ENCODE data around the gene TCTN1.
"Not testable (repeated sequence)": the region's sequence is repeated elsewhere in the genome, so short reads cannot be mapped to it uniquely, and the experiment has no call there.

TCTN1 gene

DNA sequence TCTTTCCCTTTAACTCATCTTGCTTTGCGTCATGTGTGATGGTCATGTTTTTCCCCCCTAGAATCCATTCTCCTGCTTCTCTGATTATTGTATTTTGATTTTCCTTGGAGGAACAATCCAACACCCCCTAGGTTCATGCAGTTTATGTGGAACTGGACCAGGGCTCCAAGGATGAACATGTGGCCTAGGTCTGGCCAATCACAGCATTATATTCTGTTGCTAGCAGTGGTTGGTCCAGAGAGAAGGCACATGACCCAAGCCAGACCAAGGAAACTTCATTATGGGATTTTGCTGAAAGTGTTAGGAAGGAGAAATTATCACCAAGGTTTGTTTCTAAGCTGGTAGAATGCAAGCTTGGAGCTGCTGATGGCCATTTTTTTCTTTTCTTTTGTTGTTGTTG, 23.9 kb upstream of the TCTN1 start:
- in situ Hi-C loops (cut with MboI; ENCODE audit: low pct_unique_long_range_greater_than_20kb, low sequenced_read_pairs, unreplicated experiment), result no loop called here
- DNase-seq (ENCODE audit: low spot score), result no peak
- TF ChIP-seq, protein P1, sequence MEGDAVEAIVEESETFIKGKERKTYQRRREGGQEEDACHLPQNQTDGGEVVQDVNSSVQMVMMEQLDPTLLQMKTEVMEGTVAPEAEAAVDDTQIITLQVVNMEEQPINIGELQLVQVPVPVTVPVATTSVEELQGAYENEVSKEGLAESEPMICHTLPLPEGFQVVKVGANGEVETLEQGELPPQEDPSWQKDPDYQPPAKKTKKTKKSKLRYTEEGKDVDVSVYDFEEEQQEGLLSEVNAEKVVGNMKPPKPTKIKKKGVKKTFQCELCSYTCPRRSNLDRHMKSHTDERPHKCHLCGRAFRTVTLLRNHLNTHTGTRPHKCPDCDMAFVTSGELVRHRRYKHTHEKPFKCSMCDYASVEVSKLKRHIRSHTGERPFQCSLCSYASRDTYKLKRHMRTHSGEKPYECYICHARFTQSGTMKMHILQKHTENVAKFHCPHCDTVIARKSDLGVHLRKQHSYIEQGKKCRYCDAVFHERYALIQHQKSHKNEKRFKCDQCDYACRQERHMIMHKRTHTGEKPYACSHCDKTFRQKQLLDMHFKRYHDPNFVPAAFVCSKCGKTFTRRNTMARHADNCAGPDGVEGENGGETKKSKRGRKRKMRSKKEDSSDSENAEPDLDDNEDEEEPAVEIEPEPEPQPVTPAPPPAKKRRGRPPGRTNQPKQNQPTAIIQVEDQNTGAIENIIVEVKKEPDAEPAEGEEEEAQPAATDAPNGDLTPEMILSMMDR (IDR thresholded peaks at IDR 0.05; ENCODE audit: extremely low read depth, insufficient read depth, missing control alignments), result no peak

DNA sequence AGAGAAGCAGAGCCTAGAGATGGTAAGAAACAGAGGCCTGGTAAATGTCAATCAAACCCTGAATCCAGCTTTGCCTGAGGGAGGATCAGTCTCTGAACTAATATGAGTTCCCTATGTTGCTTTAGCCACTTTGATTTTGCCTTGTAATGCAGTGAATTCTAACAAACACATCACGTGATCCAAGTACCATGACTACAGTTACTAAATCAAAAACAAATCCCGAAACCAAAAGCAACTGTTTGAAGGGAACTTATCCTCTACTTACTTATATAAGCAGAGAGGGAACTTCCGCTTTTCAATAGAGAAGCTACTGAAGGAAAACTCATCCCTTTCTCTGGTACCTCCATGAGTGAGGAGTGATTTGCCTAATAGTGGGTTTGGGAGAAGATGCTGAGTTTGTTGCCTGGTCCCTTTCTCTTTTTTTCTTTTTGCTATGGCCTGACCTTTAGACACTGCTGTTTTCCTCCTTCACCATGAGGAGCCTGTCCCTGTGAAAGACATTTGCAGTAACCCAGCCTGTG, 23.1 kb upstream of the TCTN1 start:
- in situ Hi-C loops (cut with MboI; ENCODE audit: low pct_unique_long_range_greater_than_20kb, low sequenced_read_pairs, unreplicated experiment), result no loop called here
- TF ChIP-seq, protein P1 (IDR thresholded peaks at IDR 0.05; ENCODE audit: extremely low read depth, insufficient read depth, missing control alignments), result no peak
- DNase-seq (ENCODE audit: low spot score), result peak; percentile 72

DNA sequence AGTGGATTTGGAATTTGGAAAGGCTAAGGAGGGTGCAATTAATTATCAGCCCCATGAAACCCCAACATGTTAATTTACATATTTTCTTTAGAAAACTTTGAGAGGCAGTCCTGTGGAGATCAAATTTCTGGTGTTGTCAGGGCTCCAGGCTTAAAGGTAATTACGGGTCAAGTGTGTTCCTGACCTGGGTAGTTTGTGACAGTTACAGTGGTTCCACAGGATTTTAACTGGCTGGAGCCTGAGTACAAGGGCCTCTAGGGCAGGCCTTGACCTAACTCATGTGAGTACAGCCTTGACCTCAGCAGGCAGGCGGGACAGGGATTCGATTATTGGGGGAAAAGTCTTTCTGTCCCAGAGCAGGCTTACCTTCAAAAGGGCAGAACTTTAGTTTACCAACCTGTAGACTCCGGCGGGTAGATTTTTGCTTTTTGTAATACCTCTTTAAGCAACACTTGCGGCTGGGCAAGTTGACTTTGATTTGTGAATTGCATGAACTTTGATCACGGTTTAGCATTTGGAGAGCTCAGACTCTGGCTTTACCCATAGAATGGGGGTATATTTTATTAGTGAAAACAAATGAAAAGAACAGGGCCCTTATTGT, 22.4 kb upstream of the TCTN1 start:
- no peak for DNase-seq (ENCODE audit: low spot score)
- in situ Hi-C loops (cut with MboI; ENCODE audit: low pct_unique_long_range_greater_than_20kb, low sequenced_read_pairs, unreplicated experiment), result no loop called here
- TF ChIP-seq, protein P1 (IDR thresholded peaks at IDR 0.05; ENCODE audit: extremely low read depth, insufficient read depth, missing control alignments), result no peak

- DNase-seq (ENCODE audit: low spot score), result no peak
- in situ Hi-C loops (cut with MboI; ENCODE audit: low pct_unique_long_range_greater_than_20kb, low sequenced_read_pairs, unreplicated experiment), result no loop called here
- TF ChIP-seq, protein P1 (IDR thresholded peaks at IDR 0.05; ENCODE audit: extremely low read depth, insufficient read depth, missing control alignments), result no peak
Observed at GRCh38 chr12:110592078-110592477, 21.9 kb upstream of the TCTN1 start.

DNA sequence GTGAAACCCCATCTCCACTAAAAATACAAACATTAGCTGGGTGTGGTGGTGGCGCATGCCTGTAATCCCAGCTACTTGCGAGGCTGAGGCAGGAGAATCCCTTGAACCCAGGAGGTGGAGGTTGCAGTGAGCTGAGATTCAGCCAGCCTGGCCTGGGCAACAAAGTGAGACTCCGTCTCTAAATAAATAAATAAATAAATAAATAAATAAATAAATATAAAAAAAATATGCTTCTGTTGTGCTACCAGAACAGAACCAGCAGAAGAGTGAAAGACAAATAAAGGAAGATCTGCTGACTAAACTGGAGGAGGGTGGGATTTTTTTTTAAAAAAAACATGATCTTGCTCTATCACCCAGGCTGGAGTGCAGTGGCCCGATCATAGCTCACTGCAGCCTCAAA, 21.0 kb upstream of the TCTN1 start:
- in situ Hi-C loops (cut with MboI; ENCODE audit: low pct_unique_long_range_greater_than_20kb, low sequenced_read_pairs, unreplicated experiment); DNase-seq (ENCODE audit: low spot score): not testable (repeated sequence)

DNA sequence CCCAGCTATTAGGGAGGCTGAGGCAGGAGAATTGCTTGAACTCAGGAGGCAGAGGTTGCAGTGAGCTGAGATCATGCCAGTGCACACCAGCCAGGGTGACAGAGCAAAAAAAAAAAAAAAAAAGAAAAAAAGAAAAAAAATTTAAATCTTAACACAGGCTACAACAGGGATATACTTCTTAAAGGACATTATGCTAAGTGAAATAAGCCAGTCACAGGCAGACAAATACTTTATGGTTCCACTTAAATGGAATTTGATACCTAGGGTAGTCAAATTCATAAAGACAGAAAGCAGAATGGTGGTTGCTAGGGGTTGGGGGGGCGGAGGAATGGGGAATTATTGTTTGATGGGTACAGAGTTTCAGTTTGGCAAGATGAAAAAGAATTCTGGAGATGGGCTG, 16.0 kb upstream of the TCTN1 start:
- DNase-seq (ENCODE audit: low spot score), result no peak
- TF ChIP-seq, protein P1 (IDR thresholded peaks at IDR 0.05; ENCODE audit: extremely low read depth, insufficient read depth, missing control alignments), result no peak
- in situ Hi-C loops (cut with MboI; ENCODE audit: low pct_unique_long_range_greater_than_20kb, low sequenced_read_pairs, unreplicated experiment), result no loop called here

DNA sequence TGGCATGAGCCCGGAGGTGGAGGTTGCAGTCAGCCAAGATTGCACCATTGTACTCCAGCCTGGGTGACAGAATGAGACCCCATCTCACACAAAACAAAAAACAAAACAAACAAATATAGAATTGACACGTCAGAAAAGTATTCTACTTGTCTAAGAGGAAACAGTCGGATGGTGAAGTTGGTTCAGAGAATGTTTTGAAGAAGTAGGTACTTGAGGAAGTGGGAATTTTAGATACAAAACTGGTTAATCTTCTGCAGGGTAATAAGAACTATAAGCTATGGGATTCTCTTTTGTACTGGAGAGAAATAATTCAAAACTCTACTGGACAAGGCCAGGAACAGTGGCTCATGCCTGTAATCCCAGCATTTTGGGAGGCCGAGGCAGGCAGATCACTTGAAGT, 14.6 kb upstream of the TCTN1 start:
- in situ Hi-C loops (cut with MboI; ENCODE audit: low pct_unique_long_range_greater_than_20kb, low sequenced_read_pairs, unreplicated experiment), result no loop called here
- no peak for DNase-seq (ENCODE audit: low spot score)
- TF ChIP-seq, protein P1 (IDR thresholded peaks at IDR 0.05; ENCODE audit: extremely low read depth, insufficient read depth, missing control alignments), result no peak
